NT2/D1 (cell line): Measurements from ENCODE around the gene TPX2.

Experiments
- SUZ12 ChIP-seq: IDR thresholded peaks from 2 replicates; pipeline ENCODE4 v1.6.1; 2011; ENCODE audit not compliant: insufficient read length, insufficient read depth; ENCODE audit errors: extremely low read depth
- YY1 ChIP-seq: IDR thresholded peaks from 2 replicates; pipeline ENCODE4 v1.6.1; 2011; ENCODE audit not compliant: insufficient read length, insufficient read depth
- ZNF274 ChIP-seq: IDR thresholded peaks from 2 replicates; pipeline ENCODE4 v1.6.1; 2011; ENCODE audit warnings: mild to moderate bottlenecking, low read depth, low read length

GRCh38 chr20:31816221-31816620 lies 77.1 kb downstream of the TPX2 start:
- no peak for TF ChIP-seq ZNF274
- TF ChIP-seq YY1: no peak
- no peak for TF ChIP-seq SUZ12
